Activated CD4-positive, alpha-beta T cell treated with anti-CD3 and anti-CD28 coated beads, Interleukin-2, amount 50 U/mL, for 1 hour (primary cell): Measurements from ENCODE around the gene PLA2G4C.

Experiments
- DNase-seq: peaks from one replicate; pipeline ENCODE4 v3.0.0-alpha.2; 2020

PLA2G4C gene

GRCh38 chr19:48053076-48053475, 57.5 kb downstream of the PLA2G4C start:
- no peak for DNase-seq

- no peak for DNase-seq
These were observed 59.1 kb downstream of the PLA2G4C start for GRCh38 chr19:48051335-48052033.

GRCh38 chr19:48044561-48044960, 66.1 kb downstream of the PLA2G4C start:
- DNase-seq: no peak

GRCh38 chr19:48043675-48044258, 66.8 kb downstream of the PLA2G4C start, which contains the start of gene CABP5:
CABP5 (minus strand) TSS chr19:48044079; CDS start chr19:48043922, 157 bp downstream.
- DNase-seq: no peak

- no peak for DNase-seq
These were observed 68.6 kb downstream of the PLA2G4C start for GRCh38 chr19:48041877-48042580.

GRCh38 chr19:48036765-48037164, 73.9 kb downstream of the PLA2G4C start:
- DNase-seq: no peak

- DNase-seq: no peak
These were observed 77.0 kb downstream of the PLA2G4C start for GRCh38 chr19:48033604-48034003.

GRCh38 chr19:48030073-48030472, 80.5 kb downstream of the PLA2G4C start:
- no peak for DNase-seq

- DNase-seq: no peak
These were observed 81.2 kb downstream of the PLA2G4C start for GRCh38 chr19:48029431-48029830.

GRCh38 chr19:48025480-48025879, 85.1 kb downstream of the PLA2G4C start:
- DNase-seq: no peak

- DNase-seq: no peak
These were observed 87.1 kb downstream of the PLA2G4C start for GRCh38 chr19:48023518-48023917.

- DNase-seq: no peak
These were observed 87.6 kb downstream of the PLA2G4C start for GRCh38 chr19:48023011-48023410.

- DNase-seq: no peak
These were observed 89.9 kb downstream of the PLA2G4C start for GRCh38 chr19:48020686-48021085.

GRCh38 chr19:48010932-48011758, 99.5 kb downstream of the PLA2G4C start:
- no peak for DNase-seq

- DNase-seq: no peak
These were observed 103.9 kb downstream of the PLA2G4C start for GRCh38 chr19:48006762-48007161.

GRCh38 chr19:48004236-48004635, 106.4 kb downstream of the PLA2G4C start:
- DNase-seq: no peak

- no peak for DNase-seq
These were observed 109.8 kb downstream of the PLA2G4C start for GRCh38 chr19:48000846-48001245.

GRCh38 chr19:47998800-47999199, 111.8 kb downstream of the PLA2G4C start:
- DNase-seq: no peak
